WERI-Rb-1 (cell line): ENCODE results near the gene RGS4.
"Not testable (repeated sequence)": the region's sequence is repeated elsewhere in the genome, so short reads cannot be mapped to it uniquely, and the experiment has no call there.

Experiments used
- DNase-seq: peaks from one replicate; pipeline ENCODE4 v3.0.0-alpha.2; 2020
- H3K27ac ChIP-seq: fragments of 250-450 bp; sonication (Bioruptor Pico); 2 replicates; pipeline ENCODE4 v1.5.1; 2020; ENCODE audit warnings: mild to moderate bottlenecking, moderate library complexity
- H3K27me3 ChIP-seq: fragments of 250-450 bp; sonication (Bioruptor Pico); 2 replicates; pipeline ENCODE4 v1.5.1; 2021; ENCODE audit warnings: mild to moderate bottlenecking, low read depth, moderate library complexity; ENCODE audit not compliant: insufficient read depth, severe bottlenecking
- H3K36me3 ChIP-seq: fragments of 250-450 bp; sonication (Bioruptor Pico); 2 replicates; pipeline ENCODE4 v1.5.1; 2020; ENCODE audit warnings: mild to moderate bottlenecking, moderate library complexity
- H3K4me3 ChIP-seq: 2 replicates; pipeline ENCODE4 v1.5.1; 2011; ENCODE audit warnings: low read depth, mild to moderate bottlenecking, control low read depth, low read length
- H3K9me3 ChIP-seq: fragments of 250-450 bp; sonication (Bioruptor Pico); 2 replicates; pipeline ENCODE4 v1.5.1; 2021; ENCODE audit warnings: mild to moderate bottlenecking, moderate library complexity; ENCODE audit not compliant: severe bottlenecking
- TF ChIP-seq, protein P1 (sequence below): IDR thresholded peaks from 2 replicates; pipeline ENCODE4 v1.5.1; 2011; ENCODE audit warnings: low read depth, mild to moderate bottlenecking, control low read depth, inconsistent platforms, low read length

The RGS4 gene

DNA sequence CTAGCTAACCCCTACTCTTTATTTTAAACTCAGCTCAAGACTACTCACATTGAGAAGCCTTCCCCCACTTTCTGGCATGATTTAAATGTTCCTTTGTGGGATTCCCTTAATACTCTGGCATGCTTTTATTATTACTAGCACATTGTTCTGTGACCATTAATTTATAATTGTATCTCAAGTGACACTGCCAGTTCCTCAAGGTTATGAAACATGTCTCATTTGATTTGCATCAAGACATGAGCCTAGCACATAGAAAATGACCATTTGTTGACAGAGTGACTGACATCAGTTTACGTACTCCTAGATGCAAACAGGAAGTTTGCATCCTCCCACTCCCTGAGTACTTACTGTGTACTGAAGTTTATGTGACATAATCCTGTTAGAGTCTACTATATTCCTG is 15.2 kb downstream of the RGS4 start:
- Histone ChIP-seq H3K36me3 (no peaks in the 10 kb centered on the region), H3K4me3 (no peak overlapping the region), H3K9me3 (no peaks in the 10 kb centered on the region), H3K27me3 (no peaks in the 10 kb centered on the region), H3K27ac (no peak overlapping the region)
- no peak for DNase-seq
- TF ChIP-seq, protein P1, sequence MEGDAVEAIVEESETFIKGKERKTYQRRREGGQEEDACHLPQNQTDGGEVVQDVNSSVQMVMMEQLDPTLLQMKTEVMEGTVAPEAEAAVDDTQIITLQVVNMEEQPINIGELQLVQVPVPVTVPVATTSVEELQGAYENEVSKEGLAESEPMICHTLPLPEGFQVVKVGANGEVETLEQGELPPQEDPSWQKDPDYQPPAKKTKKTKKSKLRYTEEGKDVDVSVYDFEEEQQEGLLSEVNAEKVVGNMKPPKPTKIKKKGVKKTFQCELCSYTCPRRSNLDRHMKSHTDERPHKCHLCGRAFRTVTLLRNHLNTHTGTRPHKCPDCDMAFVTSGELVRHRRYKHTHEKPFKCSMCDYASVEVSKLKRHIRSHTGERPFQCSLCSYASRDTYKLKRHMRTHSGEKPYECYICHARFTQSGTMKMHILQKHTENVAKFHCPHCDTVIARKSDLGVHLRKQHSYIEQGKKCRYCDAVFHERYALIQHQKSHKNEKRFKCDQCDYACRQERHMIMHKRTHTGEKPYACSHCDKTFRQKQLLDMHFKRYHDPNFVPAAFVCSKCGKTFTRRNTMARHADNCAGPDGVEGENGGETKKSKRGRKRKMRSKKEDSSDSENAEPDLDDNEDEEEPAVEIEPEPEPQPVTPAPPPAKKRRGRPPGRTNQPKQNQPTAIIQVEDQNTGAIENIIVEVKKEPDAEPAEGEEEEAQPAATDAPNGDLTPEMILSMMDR: no peak

DNA sequence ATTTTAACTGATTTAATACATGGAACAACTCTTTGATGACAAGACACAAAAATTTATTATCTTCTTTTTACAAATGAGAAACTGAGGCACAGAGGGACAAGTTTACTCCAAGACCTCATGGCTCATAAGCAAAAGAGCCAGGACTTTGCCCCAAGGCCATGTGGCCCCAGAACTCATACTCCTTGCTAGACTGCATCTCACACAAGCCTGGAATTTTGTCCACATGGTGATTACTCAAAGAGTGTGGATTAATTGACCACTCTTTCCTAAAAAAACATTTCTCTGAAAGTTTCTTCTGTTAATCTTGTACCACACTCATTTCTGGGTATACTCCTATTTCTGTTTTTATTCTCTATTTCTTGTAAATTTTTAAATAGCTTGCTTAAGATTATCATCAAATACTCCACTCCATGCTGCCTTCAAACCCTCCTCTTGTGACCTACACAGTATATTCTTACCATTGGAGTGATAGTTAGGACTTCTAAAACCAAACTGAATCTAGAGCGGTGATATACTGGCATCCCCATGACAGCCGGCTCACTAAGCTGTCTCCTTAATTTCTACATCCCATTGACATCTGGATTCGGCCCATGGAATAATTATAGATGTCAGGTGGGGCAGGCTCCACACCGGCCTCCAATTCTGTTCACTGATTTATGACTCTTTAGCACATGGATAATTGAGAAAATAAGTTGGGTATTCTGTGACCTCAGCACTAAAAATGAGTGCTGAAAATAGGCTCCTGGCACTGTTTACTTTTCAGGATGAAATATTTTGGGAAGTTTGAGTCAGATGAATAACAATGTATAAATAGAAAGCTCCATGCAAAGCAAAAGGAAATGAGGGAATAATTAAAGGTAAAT is 16.1 kb downstream of the RGS4 start:
- Histone ChIP-seq H3K4me3 (no peak overlapping the region), H3K36me3 (no peaks in the 10 kb centered on the region), H3K27ac (no peak overlapping the region), H3K9me3 (no peaks in the 10 kb centered on the region), H3K27me3 (no peaks in the 10 kb centered on the region)
- TF ChIP-seq, protein P1: no peak
- no peak for DNase-seq

DNA sequence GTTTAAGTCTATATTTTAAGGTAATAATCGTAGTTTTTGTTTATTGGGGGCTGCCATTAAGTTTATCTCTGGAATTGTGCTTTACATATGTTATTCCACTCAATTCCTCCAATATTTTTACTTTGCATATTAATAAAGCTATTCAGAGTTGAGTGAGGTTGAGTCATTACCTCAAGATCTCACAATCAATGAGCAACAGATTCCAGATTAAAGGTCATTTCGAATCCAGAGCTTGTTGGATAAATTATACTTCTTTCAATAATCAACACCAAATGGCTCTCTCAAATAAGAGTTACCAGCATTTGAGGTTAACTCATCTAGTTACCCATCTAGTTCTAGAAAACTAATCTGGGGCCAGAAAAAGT is 16.7 kb downstream of the RGS4 start:
- no peak overlapping the region for H3K27ac ChIP-seq
- no peak for DNase-seq
- TF ChIP-seq, protein P1: no peak
- H3K9me3 ChIP-seq: no peaks in the 10 kb centered on the region
- no peak overlapping the region for H3K4me3 ChIP-seq
- H3K27me3 ChIP-seq: no peaks in the 10 kb centered on the region
- H3K36me3 ChIP-seq: no peaks in the 10 kb centered on the region

DNA sequence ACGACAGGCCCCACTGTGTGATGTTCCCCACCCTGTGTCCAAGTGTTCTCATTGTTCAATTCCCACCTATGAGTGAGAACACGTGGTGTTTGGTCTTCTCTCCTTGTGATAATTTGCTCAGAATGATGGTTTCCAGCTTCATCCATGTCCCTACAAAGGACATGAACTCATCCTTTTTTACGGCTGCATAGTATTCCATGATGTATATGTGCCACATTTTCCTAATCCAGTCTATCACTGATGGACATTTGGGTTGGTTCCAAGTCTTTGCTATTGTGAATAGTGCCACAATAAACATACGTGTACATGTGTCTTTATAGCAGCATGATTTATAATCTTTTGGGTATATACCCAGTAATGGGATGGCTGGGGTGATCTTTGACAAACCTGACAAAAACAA is 20.0 kb downstream of the RGS4 start:
- H3K4me3 ChIP-seq, H3K27me3 ChIP-seq, H3K36me3 ChIP-seq, H3K27ac ChIP-seq, DNase-seq, H3K9me3 ChIP-seq: not testable (repeated sequence)

DNA sequence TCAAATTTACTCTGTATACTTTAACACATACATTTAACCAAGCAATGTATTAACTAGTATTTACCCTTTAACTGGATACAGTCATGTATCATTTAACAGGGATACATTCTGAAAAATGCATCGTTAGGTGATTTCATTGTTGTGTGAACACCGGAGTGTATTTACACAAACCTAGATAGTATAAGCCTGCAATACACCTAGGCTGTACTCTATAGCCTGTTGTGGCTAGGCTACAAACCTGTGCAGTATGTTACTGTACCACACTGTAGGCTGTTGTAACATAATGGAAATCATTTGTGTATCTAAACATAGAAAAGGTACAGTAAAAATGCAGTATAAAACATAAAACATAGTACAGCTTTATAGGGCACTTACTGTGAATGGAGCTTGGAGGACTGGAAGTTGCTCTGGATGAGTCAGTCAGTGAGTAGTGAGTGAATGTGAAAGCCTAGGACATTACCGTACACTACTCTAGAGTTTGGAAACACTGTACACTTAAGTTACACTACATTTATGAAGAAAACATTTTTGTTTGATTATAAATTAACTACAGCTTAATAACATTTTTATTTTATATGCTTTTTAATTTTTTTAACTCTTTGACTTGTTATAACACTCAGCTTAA is 21.3 kb downstream of the RGS4 start:
- H3K27me3 ChIP-seq: no peaks in the 10 kb centered on the region

DNA sequence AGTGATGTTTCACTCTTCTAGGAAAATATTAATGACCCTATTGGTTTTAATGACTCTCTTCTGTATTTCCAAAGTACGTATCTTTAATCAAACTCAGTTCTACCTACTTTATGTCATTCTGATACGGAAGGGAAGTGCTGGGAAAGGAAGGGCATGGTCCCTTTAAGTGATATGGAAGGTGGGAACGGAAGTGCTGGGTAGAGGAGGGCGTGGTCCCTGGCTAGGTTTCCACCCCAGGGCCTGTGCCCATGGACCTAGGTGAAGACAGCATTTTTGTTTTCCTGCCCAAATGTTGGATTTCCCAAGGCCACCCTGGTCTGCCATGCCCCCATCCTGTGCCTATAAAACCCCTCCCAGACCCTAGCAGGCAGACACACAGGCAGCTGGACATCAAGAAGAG is 24.0 kb downstream of the RGS4 start:
- Histone ChIP-seq H3K27me3 (no peaks in the 10 kb centered on the region), H3K4me3 (no peak overlapping the region), H3K27ac (no peak overlapping the region), H3K36me3 (no peaks in the 10 kb centered on the region), H3K9me3 (no peaks in the 10 kb centered on the region)
- TF ChIP-seq, protein P1: no peak
- DNase-seq: no peak

More for the DNA sequence above, 21.3 kb downstream of the RGS4 start:
- TF ChIP-seq, protein P1: no peak
- DNase-seq: no peak
- no peaks in the 10 kb centered on the region for H3K36me3 ChIP-seq
- H3K9me3 ChIP-seq: no peaks in the 10 kb centered on the region
- H3K4me3 ChIP-seq: no peak overlapping the region
- no peak overlapping the region for H3K27ac ChIP-seq
